GM19438 (cell line): ENCODE results near the gene DGKZ.
A peak's percentile ranks its signal among the peaks of the same experiment; 100 is the strongest.
"Not testable (repeated sequence)": the region's sequence is repeated elsewhere in the genome, so short reads cannot be mapped to it uniquely, and the experiment has no call there.

Source experiments
- ATAC-seq: cut with Tn5 transposase; IDR thresholded peaks from one replicate; pipeline ENCODE4 v1.9.1; 2021; ENCODE audit warnings: low read depth; ENCODE audit not compliant: unreplicated experiment

DGKZ gene, protein sequence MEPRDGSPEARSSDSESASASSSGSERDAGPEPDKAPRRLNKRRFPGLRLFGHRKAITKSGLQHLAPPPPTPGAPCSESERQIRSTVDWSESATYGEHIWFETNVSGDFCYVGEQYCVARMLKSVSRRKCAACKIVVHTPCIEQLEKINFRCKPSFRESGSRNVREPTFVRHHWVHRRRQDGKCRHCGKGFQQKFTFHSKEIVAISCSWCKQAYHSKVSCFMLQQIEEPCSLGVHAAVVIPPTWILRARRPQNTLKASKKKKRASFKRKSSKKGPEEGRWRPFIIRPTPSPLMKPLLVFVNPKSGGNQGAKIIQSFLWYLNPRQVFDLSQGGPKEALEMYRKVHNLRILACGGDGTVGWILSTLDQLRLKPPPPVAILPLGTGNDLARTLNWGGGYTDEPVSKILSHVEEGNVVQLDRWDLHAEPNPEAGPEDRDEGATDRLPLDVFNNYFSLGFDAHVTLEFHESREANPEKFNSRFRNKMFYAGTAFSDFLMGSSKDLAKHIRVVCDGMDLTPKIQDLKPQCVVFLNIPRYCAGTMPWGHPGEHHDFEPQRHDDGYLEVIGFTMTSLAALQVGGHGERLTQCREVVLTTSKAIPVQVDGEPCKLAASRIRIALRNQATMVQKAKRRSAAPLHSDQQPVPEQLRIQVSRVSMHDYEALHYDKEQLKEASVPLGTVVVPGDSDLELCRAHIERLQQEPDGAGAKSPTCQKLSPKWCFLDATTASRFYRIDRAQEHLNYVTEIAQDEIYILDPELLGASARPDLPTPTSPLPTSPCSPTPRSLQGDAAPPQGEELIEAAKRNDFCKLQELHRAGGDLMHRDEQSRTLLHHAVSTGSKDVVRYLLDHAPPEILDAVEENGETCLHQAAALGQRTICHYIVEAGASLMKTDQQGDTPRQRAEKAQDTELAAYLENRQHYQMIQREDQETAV

DNA sequence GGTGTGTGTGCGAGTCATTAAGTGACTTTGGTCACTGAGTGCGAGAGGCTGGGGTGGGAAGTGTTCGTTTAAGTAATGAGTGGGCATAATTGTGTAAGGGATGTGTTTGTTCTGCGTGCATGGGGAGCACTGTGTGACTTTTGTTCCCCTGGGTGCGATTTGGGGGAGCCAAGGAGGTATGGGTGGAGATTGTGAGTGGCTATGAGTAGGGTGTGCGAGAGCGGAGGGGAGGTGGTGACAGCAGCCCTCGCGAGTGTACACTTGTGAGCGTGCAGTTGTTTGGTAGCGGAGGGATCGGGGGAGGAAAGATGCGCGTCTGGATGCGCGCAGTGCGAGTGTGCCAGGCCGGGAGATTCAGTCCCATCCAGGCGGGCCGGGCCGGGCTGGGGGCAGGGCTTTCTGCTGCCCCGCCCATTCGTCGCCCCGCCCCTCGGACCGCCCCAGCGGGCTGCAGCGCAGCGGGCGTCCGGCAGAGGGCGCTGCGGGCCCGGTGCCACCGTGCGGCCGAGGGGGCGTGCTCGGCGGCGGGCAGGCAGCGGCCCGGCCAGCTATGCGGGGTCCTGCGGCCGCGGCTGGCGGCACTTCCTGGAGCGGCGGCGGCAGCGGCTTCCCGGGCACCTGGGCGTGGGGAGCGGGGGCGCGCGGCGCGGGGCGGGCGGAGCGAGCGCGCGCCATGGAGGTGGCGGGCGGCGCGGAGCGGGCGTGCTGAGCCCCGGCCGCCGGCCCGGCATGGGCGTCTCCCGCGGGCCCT lies at the start of gene DGKZ:
TSS of gene DGKZ (plus strand) at position 578 of the 751 bp plus-strand sequence. CDS start 197 bp downstream, outside the sequence.
- peak; percentile 43 for ATAC-seq

DNA sequence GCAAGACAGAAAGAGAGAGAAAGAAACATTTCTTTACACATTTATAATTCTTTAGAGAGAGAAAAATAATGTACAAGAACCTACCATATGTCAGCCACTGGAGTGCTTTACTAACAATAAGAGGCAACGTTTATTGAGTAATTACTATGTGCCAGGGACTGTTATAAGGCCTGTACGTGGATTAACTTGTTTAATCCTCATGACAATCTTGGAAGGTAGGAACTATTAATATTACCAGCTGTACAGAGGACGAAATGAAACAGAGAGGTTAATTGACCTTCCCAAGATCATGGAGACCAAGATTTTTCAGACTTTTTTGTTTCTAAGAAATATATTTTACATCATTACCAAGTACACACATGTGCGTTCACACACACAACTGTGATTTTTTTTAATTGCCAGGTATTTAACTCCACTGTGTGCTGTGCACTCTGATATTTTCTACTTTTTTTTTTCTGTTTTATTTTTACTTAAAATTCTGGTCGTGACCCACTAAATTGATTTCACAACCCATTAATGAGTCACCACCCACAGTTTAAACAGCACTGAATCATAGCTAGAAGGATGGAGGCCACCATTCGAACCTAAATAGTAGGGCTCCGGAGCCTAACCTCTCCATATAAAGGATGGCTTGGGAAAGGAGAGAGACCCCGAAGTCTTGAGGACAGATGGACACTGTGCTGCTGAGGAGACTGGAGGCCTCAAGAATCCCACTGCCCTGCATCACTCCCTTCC lies 48.4 kb upstream of the DGKZ start:
- no peak for ATAC-seq

DNA sequence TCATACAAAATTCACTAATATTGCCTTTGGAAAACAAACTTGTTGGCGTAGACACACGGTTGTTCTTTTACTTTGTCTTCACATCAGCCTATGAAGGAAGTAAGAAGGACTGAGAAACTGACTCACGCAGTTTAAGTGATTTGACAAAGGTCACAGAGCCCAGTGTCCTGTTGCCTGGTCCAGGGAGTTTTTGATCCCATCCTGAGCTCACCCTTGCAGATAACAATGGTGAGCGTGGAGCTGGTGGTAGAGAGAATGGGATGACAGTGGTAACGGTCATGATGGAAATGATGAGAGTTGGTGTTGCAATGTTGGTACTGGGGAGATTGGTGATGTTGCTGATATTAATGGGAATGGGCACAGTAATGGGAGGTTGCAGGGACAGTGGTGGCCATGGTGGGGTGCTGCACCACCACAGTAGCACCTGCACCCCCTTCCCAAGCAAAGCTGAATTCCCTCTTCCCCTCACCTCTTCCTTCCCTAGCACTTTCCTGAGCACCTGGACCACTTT lies 47.8 kb upstream of the DGKZ start:
- no peak for ATAC-seq

DNA sequence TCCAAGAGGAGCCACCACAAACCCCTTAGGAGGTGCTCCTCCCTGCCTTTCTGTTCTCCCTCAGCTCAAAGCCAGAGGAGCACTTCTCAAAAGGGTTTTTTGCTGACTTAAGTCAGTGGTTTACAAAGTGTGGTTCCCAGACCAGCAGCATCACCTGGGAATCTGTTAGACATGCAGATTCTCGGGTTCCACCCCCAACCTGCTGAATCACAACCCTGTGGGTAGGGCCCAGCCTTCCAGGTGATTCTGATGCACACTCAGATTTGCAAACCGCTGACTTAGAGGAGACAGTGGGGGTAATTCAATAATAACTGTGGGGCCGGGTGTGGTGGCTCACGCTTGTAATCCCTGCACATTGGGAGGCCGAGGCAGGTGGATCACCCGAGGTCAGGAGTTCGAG lies 47.0 kb upstream of the DGKZ start:
- ATAC-seq, result no peak

DNA sequence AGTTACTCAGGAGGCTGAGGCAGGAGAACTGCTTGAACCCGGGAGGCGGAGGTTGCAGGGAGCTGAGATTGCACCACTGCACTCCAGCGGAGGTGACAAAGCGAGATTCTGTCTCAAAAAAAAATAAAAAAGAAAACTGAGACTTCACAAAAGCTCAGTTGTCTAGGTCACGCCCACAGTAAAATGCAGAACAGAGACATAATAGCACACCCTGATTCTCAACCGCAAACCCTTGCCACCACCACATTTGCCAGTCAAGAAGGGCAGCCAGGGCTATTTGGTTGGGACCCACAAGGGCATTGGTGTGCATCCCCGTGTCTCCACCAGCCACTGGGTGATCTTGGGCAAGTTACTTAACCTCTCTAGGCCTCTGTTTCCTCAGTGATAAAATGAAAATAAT lies 44.4 kb upstream of the DGKZ start:
- peak; percentile 91 for ATAC-seq

DNA sequence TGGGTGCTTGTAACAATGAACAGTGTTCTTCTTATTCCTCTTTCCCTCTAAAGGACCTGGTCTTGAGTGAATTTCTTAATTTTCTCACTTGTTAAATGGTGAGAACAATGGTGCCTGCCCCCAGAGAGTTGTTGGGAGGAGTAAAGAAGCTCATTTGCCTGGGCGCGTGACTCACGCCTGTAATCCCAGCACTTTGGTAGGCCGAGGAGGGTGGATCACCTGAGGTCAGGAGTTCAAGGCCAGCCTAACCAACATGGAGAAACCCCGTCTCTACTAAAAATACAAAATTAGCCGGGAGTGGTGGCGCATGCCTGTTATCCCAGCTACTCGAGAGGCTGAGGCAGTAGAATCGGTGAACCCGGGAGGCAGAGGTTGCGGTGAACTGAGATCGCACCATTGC lies 43.2 kb upstream of the DGKZ start:
- not testable (repeated sequence) for ATAC-seq

DNA sequence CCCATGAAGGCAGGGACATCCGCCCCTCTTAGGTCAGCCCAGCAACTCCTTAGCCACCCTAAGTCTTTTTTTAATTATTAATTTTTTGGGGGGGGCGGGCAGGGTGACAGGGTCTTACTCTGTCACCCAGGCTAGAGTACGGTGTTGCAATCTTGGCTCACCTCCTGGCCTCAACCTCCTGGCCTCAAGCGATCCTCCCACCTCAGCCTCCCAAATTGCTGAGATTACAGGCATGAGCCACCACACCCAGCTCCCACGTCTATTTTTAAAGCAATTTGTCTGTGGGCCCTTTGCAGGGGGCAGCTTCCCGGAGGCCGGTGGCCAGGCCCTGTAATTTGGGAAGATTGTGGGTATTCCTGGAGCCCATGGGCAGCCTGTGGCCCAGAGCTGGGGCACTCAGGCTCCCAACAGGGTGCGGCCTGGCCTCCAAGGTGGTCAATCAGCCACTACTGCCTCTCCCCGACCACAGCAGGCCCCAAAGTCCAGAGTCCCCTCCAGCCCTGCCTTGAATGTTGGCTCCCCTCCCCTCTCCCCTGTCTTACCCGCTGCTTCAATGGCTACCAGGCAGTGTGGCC lies 42.6 kb upstream of the DGKZ start:
- no peak for ATAC-seq

DNA sequence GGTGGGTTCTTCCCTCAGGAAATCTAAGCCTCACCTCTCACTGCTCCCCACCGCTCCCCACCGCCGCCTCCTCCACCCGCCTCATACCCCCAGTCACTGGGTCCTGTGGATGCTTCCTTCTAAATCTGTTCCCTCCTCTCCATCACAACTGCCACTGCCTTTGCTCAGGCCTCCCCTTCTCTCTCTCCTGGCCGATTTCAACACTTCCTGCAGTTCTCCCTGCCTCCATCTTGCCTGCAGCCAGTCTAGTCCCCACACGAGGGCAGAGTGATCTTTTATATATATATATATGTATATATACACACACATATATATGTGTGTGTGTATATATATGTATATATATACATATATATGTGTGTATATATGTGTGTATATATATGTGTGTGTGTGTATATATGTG lies 42.0 kb upstream of the DGKZ start:
- ATAC-seq, result no peak

DNA sequence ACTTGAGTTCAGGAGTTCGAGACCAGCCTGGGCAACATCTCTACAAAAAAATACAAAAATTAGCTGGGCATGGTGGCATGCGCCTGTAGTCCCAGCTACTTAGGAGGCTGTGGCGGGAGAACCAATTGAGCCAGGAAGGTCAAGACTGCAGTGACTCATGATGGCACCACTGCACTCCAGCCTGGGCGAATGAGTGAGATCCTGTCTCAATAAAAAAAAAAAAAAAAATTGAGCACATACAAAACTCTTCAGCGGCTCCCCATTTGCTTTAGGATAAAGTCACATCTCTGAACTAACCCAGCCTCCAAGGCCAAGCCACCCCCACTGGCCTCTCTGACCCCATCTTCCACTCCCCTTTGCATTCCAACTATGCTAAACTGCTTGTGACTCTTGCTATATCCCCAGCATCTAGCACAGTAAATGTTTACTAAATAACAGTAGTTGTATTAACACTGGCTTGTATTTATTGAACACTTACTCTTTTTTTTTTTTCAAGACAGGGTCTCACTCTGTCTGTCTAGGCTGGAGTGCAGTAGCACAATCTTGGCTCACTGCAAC lies 40.9 kb upstream of the DGKZ start:
- no peak for ATAC-seq

DNA sequence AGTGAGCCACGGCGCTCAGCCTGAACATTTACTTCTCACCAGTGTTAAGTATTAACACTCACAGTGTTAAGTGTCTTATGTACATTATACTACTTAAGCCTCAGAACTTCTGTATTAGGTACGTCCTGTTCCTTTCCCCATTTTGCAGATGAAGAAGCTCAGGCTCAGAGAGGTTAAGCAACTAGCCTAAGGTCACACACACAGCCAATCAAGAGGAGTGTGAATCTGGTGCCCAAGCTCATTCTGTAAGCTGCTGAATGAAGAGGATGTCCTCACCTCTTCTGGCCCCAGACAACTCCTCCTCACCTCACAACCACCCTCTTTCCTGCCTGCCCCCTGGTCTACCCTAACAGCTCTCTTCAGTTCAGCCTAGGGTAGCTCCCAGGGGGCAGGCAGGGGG lies 39.9 kb upstream of the DGKZ start:
- no peak for ATAC-seq

DNA sequence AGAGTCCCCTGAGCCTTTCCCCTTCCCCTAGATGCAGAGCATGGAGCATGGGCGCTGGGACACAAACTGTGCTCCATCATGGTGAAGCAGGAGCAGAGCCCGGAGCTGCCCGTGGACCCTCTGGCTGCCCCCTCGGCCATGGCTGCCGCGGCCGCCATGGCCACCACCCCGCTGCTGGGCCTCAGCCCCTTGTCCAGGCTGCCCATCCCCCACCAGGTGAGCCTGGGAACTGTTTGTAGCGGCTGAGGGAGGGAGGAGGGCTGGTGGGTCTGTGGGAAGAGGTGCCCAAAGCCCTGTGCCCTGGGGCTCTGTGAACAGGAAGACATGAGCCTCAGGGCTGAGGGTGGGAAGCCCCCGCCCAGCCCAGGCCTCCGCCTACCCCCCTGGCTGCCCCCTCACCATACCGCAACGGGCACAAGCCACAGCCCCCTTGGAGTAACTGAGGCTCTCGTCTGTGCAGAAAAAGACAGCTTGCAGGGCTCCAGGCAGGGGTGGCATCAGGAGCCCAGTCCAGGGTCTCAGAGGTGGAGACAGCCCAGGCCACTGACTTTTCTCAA lies 39.4 kb upstream of the DGKZ start:
- ATAC-seq, result no peak

DNA sequence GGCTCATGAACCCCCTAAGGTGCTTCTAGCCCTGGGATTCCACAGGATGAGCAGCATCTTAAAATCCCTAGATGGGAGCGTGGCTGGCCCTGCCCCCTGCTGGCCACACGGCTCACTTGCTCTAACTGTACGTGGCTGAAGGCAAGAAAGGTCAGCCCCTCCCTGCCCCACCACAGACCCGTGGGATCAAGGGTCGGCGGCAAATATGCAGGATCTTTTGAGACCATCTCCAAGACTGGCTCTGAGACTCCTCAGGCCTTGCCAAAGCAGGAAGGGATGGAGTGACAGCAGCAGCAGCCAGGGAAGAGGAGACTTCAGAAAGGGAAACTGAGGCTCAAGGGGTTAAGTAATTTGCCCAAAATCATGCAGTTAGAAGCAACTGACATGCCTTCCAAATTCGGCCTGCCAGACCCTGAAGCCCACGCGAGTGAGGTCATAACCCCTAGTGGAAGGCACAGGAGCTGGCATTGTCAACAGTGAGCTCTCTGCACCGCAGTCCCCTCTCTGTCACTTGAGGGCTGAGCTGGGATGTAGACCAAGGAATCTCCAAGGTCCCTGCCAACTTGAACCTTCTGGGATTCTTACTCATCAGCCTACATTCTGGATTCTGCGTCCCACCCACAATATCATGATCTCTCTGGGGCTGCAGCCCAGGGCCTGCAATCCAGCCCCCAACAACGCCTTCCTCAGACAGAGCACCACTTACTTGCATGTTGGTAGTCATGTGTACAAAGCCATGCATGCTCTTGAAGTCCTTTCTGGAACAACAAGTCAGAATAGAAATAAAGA lies 38.4 kb upstream of the DGKZ start:
- ATAC-seq, result no peak

DNA sequence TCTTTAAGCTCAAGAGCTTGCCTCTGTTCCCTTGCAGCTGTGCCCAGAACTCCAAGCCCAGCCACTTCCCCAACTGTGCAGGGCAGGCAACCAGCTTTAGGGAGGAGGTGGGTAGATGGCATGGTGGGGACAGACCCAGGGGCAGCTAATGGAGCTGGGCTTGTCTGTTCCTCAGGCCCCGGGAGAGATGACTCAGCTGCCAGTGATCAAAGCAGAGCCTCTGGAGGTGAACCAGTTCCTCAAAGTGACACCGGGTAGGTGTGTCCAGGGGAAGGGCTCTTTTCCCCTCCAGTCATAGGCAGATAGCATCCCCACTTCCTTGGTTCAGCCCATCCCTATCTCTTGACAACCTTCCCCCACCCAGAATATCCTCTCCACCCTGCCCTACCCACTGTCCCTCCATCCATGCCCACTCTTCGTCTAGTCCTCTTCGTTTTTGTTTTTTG lies 37.4 kb upstream of the DGKZ start:
- no peak for ATAC-seq

DNA sequence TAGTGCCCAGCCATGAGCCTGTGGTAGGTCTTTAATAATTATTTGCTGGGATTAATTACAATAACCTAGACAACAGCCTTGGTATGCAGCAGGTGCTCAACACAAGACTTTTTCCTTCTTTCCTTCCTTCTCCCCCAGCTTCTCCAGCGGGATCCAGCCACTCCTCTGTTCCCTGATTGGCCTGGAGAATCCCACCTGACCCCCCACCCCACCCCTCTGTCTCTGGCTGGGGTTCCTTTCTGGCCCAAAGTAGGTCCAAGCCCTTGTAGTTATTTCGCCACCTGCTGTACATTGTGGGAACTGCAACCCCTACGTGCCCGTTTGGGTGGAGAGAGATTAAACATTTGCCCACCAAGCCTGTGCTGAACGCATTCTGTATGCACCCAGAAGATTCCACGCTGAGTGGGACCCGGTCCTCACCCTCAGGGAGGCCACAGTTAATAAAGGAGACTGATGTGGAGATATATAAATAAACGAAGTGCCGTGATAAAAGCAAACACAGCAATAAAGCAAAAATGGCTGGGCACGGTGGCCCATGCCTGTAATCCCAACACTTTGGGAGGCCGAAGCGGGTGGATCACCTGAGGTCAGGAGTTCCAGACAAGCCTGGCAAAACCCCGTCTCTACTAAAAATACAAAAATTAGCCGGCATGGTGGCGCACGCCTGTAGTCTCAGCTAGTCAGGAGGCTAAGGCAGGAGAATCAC lies 32.1 kb upstream of the DGKZ start:
- no peak for ATAC-seq

DNA sequence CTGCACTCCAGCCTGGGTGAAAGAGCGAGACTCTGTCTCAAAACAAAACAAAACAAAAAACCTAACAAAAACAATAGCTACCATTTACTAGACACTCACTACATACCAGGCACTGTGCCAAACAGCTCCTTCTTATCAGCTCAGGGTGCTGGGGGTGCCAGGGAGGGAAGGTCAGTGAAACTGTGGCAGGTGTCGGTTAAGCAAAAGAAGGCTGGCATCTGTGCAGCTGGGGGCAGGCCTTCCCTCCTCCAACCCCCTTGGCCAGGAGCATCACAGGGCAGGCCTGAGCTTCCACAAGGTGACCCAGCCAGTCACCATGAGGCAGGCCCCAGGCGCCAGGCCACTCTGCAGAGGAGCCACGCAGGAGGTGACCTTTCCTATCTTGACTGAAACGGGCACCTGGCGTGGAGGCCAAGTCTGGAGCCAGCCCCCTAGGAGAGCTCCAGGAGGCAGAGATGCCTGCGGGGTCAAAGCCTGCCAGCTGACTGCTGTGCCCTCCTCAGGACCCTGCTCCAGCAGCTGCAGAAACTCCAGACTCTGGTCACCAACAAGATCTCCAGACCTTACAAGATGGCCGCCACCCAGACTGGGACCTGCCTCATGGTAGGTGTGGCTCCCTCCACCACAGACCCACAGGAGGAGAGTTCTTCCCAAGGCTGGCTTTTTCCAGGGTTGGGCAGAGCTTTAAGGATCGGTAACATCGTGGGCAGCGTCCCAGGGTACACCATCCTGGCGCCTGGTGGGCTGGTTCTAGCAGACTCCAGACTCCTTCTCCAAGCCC lies 31.3 kb upstream of the DGKZ start:
- ATAC-seq, result no peak

DNA sequence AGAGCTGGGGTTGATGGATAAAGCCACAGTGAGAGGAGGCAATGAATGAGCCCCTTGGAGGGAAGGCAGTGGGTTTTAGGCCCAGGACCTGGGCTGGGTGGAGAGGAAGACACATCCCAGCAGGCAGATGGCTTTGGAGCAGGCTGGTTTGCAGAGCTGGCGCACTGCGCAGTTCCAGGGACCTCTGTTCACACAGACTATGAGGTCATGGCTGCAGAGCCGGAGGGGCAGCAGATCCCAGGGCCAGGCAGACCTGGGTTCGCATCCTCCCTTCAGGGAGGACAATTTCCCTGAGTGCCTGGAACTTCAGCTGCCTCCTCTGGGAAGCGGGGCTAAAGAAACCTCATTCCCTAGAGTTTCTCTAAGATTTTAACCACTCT lies 28.2 kb upstream of the DGKZ start:
- no peak for ATAC-seq

DNA sequence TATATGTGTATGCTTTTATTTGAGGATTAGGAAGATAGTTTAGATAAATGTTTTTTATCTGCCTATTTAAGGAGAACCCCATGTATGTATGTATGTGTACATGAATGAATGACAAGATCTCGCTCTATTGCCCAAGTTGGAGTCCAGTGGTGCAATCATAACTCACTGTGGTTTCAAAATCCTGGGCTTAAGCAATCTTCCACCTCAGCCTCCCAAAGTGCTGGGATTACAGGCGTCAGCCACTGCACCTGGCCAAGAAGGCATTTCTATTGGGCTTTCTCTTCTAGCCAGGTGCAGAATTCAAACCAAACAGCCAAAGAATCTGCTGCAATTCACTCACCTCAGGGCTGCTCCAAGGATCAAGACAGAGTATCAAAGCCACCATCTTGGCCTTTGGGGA lies 25.5 kb upstream of the DGKZ start:
- no peak for ATAC-seq
